Heart left ventricle (tissue), 16 donors: ENCODE results near the gene CATSPERD. TPM values are rescaled to one million over a fixed set of nuclear protein-coding genes. Genes with fewer than 3 reads are reported as not detected.

Source experiments
- ATAC-seq, 4 donors: fragments of 200-7000 bp; cut with Tn5 transposase; one replicate each; pipeline ENCODE4 v1.9.1; 2020 to 2022; ENCODE audit warnings: moderate library complexity in 4 of 4, mild to moderate bottlenecking in 3 of 4, moderate number of reproducible peaks in 1 of 4
- DNase-seq, 5 donors: peaks; one replicate each; pipeline ENCODE4 v3.0.0-alpha.2; 2020
- H3K27ac ChIP-seq, 12 donors: fragments of 200-600 bp; sonication (generic) in 4 of 12; one replicate each; pipeline versions ENCODE4 v1.5.0 to v1.8.0; 2016 to 2022; ENCODE audit warnings: mild to moderate bottlenecking in 2 of 12
- H3K27me3 ChIP-seq, 9 donors: fragments of 200-600 bp; sonication (generic) in 2 of 9; one replicate each; pipeline versions ENCODE4 v1.5.1 to v1.8.0; 2016 to 2022; ENCODE audit warnings: mild to moderate bottlenecking in 3 of 9
- H3K36me3 ChIP-seq, 9 donors: fragments of 200-600 bp; sonication (generic) in 2 of 9; one replicate each; pipeline versions ENCODE4 v1.5.0 to v1.8.0; 2018 to 2022; ENCODE audit warnings: mild to moderate bottlenecking in 2 of 9
- H3K4me1 ChIP-seq, 12 donors: fragments of 200-600 bp; sonication (generic) in 4 of 12; one replicate each; pipeline versions ENCODE4 v1.5.0 to v1.8.0; 2016 to 2022; ENCODE audit warnings: mild to moderate bottlenecking in 3 of 12
- H3K4me3 ChIP-seq, 12 donors: fragments of 200-600 bp; sonication (generic) in 4 of 12; one replicate each; pipeline versions ENCODE4 v1.5.0 to v1.8.0; 2017 to 2022; ENCODE audit warnings: mild to moderate bottlenecking in 9 of 12, moderate library complexity in 4 of 12
- H3K9me3 ChIP-seq, 12 donors: fragments of 200-600 bp; sonication (generic) in 4 of 12; one replicate each; pipeline versions ENCODE4 v1.5.0 to v1.8.0; 2016 to 2022; ENCODE audit warnings: mild to moderate bottlenecking in 1 of 12
- CTCF ChIP-seq, 12 donors: fragments of 200-600 bp; sonication (generic) in 4 of 12; IDR thresholded peaks; one replicate each; pipeline versions ENCODE4 v1.5.0 to v1.8.0; 2018 to 2022; ENCODE audit warnings: antibody characterized with exemption in 12 of 12, mild to moderate bottlenecking in 5 of 12
- POLR2A ChIP-seq, 2 donors: fragments of 450-650 bp; IDR thresholded peaks; one replicate each; pipeline ENCODE4 v1.6.1; 2017; ENCODE audit warnings: antibody characterized with exemption in 2 of 2, mild to moderate bottlenecking in 2 of 2, moderate library complexity in 2 of 2
- WGBS, 4 donors: extraction: QIAGEN DNeasy Blood & Tissue Kit in 2 of 4; methylation state at CpG; one replicate each; pipeline versions ENCODE4 v1.1.5 to v1.1.7; 2013 to 2018; 5-methylcytosine and 5-hydroxymethylcytosine counted together
- intact Hi-C, 10 donors: fragments of 100-400 bp; cut with DNase I; formaldehyde crosslinking; loops; one replicate each; pipeline versions ENCODE4 v1.11.1 to v1.14.2; 2022
- polyA plus RNA-seq, 2 donors: library from polyadenylated mRNA; stranded (reverse); fragments of 200-250 nt; gene quantifications; one replicate each; pipeline ENCODE4 v1.2.3, GENCODE V29; 2013
- total RNA-seq, 9 donors: library from RNA; depleted of rRNA in 2 of 9; stranded (reverse); fragments of >200 nt in 2 of 9; fragmentation: NEBNext Ultra II Directional in 3 of 9; extraction: Animal tissue kit (Norgen Biotek cat#: 25700) in 3 of 9; gene quantifications; one replicate each; pipeline versions ENCODE4 v1.1.0 to v1.2.4, GENCODE V29; 2016 to 2023
- donor health status: ischemic (EF 13 %, LVEDD 7.1; RV severe dilation, severe dysfunction).
- donor health status: healthy with polysubstance abuse.
- donor health status: DM: no; HTN: yes; CAD: no.
- donor health status: DM: no; HTN: no; CAD: no.
- donor health status: ischemic (EF 25% LVEDD 6.9; RV normal size, moderate dysfunction).
- donor health status: ischemic (EF 25% LVEDD 5.7; RV mildly dilated, moderate dysfunction).
- donor health status: healthy.
- donor health status: DM: yes; HTN: yes; CAD: no.
- donor health status: ischemic (EF 35%, LVEDD 5.7; RV mildly dilated, moderate dysfunction).
- donor health status: nonischemic (EF 11% LVEDD 7.7; RV severe dilation, severe dysfunction).
- donor health status: DM: yes; HTN: yes; CAD: no.
- donor health status: PGD.
- donor health status: ischemic (EF 29% LVEDD 5.4; RV normal size, mild dysfunction).
- donor health status: nonischemic (EF 23%, LVEDD 6.1; RV moderate dilation, normal function).

Gene CATSPERD
- total and polyA plus RNA-seq, 11 donors, result not detected

GRCh38 chr19:5714816-5715215 lies 5.6 kb upstream of the CATSPERD start:
- Histone ChIP-seq H3K27ac (peak overlapping the region in 3 of 12 donors; percentile 20 to 52 (median 29)), H3K9me3 (no peaks in the 10 kb centered on the region), H3K4me1 (peaks cover 2 to 34% (median 20%) of the 10 kb centered on the region in 12 donors), H3K36me3 (peaks cover 0 to 57% (median 42%) of the 10 kb centered on the region in 9 donors), H3K27me3 (no peaks in the 10 kb centered on the region), H3K4me3 (no peak overlapping the region)
- intact Hi-C loops, result no loop called here
- DNase-seq, result no peak
- 48 to 63% (median 61%) methylated on average over 10 of the region's 10 CpGs for WGBS, 4 donors
- peak in 2 of 4 donors; percentile 10 to 74 for ATAC-seq
- TF ChIP-seq POLR2A (IDR thresholded peaks at IDR 0.05), result no peak
- no peak for TF ChIP-seq CTCF (IDR thresholded peaks at IDR 0.05)

GRCh38 chr19:5717215-5717935 lies 3.1 kb upstream of the CATSPERD start:
- Histone ChIP-seq H3K4me1 (peaks cover 2 to 38% (median 22%) of the 10 kb centered on the region in 12 donors), H3K9me3 (no peaks in the 10 kb centered on the region), H3K27me3 (no peaks in the 10 kb centered on the region), H3K4me3 (no peak overlapping the region), H3K27ac (peak overlapping the region in 3 of 12 donors; percentile 56 to 98 (median 97)), H3K36me3 (peaks cover 0 to 31% (median 17%) of the 10 kb centered on the region in 9 donors)
- intact Hi-C loops, result no loop called here
- DNase-seq (no peak), ATAC-seq (no peak)
- TF ChIP-seq POLR2A (IDR thresholded peaks at IDR 0.05), result no peak
- TF ChIP-seq CTCF (IDR thresholded peaks at IDR 0.05), result no peak
- WGBS, 4 donors, result 76 to 82% (median 80%) methylated on average over 7 to 8 of the region's 8 CpGs

GRCh38 chr19:5718037-5718578 lies 2.3 kb upstream of the CATSPERD start:
- Histone ChIP-seq H3K36me3 (peaks cover 0 to 24% (median 10%) of the 10 kb centered on the region in 9 donors), H3K4me3 (peak overlapping the region in 6 of 12 donors; percentile 73 to 99 (median 82)), H3K27me3 (no peaks in the 10 kb centered on the region), H3K9me3 (no peaks in the 10 kb centered on the region), H3K27ac (peak overlapping the region in 10 of 12 donors; percentile 26 to 98 (median 70)), H3K4me1 (peaks cover 2 to 38% (median 22%) of the 10 kb centered on the region in 12 donors)
- ATAC-seq (no peak), DNase-seq (no peak)
- no peak for TF ChIP-seq CTCF (IDR thresholded peaks at IDR 0.05)
- no peak for TF ChIP-seq POLR2A (IDR thresholded peaks at IDR 0.05)
- intact Hi-C loops, result no loop called here
- 57 to 71% (median 69%) methylated on average over 14 of the region's 14 CpGs for WGBS, 4 donors

GRCh38 chr19:5718579-5719273 lies 1.7 kb upstream of the CATSPERD start:
- H3K27ac ChIP-seq, result peak overlapping the region in 10 of 12 donors; percentile 43 to 98 (median 94)
- H3K4me3 ChIP-seq, result peak overlapping the region; percentile 73 to 99 (median 88)
- H3K36me3 ChIP-seq, result peaks cover 0 to 18% (median 4%) of the 10 kb centered on the region in 9 donors
- DNase-seq (no peak), ATAC-seq (no peak)
- 23 to 35% (median 29%) methylated on average over 11 of the region's 11 CpGs for WGBS, 4 donors
- peaks cover 2 to 38% (median 22%) of the 10 kb centered on the region in 12 donors for H3K4me1 ChIP-seq
- intact Hi-C loops, result no loop called here
- TF ChIP-seq CTCF (IDR thresholded peaks at IDR 0.05), result no peak
- H3K9me3 ChIP-seq, result no peaks in the 10 kb centered on the region
- H3K27me3 ChIP-seq, result no peaks in the 10 kb centered on the region
